ENCODE data around the gene RAB44.
"Not testable (repeated sequence)": the region's sequence is repeated elsewhere in the genome, so short reads cannot be mapped to it uniquely, and the experiment has no call there.

Gene RAB44

DNA sequence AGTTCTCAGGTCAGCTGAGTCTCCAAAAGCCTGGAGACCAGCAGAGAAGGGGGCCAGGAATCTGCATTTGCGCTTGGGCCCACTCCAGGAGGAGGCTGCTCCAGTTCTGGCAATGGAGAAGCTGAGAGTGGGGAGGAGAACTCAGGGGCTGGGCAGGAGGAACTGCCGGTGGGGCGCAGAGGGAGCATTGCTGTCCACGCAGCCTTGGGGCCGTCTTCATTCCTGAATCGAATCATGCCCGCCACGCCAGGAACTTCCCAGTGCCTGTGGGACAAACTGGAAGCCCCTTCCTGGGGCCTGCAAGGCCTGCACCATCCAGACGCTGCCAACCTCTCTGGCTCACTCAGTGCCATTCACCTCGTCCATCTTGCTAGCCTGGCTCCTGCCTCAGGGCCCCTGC is 16.9 kb downstream of the RAB44 start:
- DNase-seq, result no peak

DNA sequence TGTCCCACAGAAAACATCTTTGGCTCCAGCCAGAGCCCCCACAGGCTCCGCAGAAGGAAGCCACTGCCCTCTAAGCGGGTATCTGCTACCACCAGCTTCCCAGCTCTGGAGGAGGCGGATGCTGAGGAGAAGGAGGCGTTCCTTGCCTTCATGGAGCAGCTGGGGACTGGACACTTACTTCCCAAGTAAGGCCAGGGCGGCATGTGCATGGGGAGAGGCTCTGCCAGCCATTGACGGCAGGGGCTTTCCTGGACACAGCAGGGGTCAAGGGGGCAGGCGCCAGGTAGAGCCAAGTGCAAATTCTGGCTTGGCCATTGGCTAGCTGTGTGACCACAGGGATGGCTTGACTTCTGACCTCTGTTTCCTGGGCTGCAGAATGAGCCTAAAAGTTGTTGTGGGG is 17.8 kb downstream of the RAB44 start:
- DNase-seq, result no peak

DNA sequence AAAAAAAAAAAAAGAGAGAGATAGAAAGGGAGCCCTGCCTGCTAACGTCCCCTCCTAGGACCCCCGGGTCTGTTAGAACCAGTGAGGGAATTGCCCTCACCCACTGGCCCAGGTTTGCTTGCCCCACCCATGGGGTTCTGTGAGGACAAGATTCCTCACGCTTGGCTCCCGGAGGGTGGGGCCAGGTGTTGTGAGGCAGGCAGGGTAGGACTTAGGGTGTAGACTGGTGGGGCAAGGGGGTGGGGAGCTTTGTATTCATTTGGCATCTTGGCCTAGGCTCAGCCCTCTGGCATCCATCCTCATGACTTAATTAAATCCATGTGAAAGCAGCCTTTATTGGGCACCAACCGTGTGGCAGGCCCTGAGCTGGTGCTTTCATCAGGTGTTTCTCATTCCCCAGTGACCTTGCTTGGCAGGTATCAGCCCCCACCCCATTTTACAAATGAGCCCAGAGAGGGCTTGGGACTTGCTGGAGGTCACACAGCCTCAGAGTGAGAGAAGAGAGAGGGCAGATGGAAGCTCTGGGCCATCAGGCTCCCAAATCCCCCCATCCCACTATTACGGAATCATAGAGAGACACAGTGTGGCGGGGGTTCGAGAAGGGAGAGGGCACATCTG is 19.0 kb downstream of the RAB44 start:
- no peak for DNase-seq

DNA sequence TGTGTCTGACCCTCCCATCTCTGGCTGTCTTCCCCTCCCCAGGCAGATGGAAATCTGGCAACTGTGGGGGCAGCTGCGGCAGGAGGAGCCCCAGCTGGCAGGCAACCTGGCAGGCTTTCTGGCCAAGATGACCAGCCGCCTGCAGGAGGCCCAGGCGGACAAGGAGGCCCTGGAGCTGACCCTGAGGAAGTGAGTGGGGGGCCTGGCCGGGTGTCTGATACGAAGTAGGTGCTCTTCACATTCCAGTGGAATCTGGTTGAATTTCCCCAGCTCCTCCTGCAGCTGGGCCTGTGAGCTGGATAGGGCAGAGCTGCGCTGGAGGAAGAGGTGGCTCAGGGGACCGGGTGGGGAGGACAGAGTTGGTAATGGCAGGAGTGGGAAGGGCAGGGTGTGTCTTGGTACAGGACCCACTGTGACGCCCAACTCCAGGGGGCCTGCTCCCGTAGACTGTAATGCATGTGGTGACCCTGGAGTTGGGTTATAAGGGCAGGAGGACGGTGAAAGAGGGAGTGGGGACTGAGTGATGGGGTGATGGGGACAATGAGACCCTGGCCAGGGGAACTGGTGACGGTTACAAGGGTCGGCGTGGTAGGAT is 19.7 kb downstream of the RAB44 start:
- no peak for DNase-seq

DNA sequence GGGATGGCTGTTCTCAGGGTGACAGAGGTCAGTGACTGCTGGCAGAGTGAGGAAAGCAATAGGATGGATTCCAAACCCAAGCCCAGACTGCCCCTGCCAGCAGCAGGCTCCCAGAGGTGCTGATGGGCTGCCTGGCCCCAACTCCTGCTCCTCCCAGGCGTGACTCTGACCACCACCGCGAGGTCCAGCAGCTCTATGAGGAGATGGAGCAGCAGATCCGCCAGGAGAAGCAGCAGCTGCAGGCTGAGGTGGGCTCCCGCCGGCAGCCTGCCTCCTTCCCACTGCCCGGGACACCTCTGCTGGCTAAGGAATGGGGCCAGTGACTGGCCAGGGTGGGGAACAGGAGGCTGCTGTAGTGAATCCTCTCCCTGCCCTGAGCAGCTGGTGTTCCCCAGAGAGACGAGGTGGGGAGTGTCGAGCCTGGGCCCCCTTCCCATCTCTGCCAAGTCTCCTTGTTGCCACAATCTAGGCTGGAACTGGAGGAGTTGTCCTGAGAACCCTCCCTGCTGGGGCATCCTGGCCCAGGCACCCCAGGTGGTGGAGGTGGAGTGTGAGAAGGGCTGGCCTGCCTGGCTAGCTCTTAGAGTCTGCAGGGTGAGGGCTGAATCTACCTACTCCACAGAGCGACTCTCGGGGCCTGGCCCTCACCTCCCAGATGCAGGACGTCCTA is 20.4 kb downstream of the RAB44 start:
- no peak for DNase-seq

DNA sequence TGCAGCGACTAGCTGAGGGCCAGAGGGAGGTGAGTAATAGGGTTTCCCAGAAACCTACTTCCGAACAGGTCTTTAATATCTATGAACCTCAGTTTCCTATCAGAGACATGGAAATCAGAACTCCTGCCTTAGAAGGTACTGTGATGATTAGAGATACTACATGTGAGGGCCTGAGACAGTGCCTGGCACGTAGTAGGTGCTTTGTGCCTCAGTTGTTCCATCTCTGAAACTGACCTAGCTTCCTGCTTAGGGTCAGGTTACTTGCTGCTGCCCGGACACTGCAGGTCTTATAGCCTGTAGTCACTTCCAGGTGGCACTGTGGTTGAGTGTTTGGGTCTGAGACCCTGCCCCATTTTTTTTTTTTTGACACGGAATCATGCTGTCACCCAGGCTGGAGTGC is 20.9 kb downstream of the RAB44 start:
- DNase-seq, result no peak

DNA sequence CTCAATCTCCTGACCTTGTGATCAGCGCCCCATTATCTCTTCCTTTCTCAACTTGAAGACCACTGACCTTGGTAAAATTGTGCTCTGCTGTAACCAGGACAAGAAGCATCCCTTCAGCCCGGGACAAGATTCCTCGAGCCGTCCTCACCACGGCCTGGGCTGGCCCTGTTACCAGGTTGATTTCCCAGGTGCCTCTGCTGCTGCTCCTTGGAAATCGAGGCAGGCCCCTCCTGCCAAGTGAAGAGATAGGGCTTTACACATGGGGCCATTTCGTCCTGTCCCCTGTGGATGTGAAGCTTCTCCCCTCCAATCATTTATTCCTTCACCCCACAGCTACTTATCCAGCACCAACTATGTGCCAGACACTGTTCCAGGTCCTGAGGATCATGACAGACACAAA is 21.5 kb downstream of the RAB44 start:
- DNase-seq, result no peak

DNA sequence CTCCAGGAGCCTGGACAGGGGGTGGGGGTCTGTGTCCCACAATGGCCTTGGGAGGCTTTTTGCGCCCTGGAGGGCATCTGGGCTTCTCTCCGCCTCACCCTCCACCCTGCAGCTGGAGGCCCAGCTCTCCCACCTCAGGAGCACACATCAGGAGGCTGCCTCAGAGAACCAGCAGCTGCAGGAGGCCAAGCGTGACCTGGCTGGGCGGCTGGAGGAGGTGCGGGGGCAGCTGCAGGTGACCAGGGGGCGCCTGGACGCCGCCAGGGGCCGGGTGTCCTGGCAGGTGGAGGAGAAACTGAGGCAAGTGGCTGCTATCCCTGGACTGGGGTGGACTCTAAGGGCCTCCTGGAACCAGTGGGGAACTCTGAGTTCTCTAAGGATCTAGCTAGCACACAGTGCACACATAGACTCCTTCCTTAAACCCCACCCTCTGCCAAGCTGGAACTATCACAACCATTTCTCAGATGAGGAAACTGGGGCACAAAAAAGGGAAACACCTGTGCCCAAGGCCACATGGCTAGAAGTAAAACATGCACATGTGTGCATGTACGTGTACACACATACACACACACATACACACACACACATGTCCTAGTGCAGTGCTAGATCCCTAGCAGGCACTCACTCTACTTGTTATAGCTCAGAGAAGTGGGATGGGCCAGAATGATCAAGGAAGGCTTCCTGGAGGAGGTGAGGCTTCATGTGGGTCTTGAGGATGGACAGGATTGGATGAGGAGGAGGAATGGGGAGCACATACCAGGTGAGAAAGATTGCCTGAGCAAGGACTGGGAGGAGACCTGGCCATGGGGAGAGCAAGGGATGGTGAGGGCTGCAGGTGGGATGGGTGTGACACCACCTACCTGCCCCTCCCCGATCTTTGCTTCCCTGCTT is 22.9 kb downstream of the RAB44 start:
- DNase-seq, result no peak

DNA sequence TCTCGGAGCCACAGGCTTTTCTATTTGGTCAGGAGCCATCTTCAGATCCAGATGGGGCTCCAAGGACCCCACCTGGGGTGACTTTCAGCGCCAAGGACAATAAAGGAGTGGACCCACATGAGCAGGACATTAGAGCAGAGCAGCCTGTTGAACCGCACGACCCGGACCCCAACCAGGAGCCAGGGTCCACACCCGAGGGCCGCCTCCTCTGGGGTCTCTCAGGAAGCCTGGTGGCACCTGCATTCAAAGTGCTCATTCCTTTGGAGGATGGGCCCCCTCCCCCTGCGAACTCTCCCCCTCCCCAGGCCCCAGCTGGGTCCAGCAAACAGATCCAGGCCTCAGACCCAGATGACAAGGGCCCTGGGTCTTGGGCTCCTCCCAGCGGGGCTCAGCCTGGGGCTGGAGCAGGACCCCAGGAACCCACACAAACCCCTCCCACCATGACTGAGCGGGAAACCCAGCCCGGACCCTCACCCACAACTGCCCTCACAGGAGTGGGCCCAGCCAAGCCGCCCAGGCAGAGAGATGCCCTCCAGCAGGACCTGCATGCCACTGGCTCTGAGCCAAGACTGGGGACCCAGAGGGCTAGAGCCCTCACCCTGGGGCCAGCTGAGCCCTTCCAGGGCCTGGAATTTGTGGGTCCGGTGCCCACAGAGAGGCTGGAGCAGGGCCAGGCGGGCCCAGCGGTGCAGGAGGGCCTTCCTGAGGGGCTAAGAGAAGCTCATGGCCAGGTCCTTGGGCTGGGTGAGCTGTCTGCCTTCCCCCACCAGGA is 23.9 kb downstream of the RAB44 start:
- DNase-seq, result no peak

DNA sequence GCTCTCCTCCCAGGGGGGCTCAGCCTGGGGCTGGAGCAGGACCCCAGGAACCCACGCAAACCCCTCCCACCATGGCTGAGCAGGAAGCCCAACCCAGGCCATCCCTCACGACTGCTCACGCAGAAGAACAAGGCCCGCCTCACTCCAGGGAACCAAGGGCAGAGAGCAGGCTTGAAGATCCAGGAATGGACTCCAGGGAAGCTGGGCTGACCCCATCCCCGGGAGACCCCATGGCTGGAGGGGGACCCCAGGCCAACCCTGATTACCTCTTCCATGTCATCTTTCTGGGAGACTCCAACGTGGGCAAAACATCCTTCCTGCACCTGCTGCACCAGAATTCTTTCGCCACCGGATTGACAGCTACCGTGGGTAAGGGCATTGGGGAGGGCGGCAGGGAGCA is 24.7 kb downstream of the RAB44 start:
- DNase-seq, result no peak

DNA sequence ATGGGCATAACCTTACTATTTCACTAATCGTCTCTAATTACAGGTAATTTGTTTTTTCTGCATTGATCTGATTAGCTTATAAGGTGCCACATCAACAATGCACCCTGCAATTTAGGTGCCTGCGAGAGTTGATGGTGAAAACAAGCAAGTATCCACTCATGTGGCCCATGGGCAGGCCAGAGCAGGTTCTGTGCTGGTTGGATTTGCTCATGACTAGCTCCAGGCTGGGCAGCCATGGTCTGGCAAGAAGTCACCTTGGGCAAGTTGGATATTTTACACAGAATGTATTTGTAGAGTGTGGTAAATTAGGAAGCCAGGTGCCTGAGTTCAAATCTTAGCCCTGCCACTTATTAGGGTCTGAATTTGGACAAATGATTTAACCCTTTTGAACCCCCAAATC is 25.3 kb downstream of the RAB44 start:
- DNase-seq, result no peak

DNA sequence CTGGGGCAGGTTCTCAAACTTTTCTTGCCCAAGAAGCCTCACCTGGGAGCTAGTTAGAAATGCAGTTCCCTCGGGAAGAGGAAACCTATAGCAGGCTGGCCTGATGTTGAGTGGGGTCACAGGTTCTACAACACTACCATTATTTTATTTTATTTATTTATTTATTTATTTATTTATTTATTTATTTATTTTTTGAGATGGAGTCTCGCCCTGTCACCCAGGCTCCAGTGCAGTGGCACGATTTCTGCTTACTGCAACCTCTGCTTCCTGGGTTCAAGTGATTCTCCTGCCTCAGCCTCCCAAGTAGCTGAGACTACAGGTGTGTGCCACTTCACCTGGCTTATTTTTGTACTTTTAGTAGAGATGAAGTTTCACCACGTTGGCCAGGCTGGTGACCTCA is 26.4 kb downstream of the RAB44 start:
- not testable (repeated sequence) for DNase-seq

DNA sequence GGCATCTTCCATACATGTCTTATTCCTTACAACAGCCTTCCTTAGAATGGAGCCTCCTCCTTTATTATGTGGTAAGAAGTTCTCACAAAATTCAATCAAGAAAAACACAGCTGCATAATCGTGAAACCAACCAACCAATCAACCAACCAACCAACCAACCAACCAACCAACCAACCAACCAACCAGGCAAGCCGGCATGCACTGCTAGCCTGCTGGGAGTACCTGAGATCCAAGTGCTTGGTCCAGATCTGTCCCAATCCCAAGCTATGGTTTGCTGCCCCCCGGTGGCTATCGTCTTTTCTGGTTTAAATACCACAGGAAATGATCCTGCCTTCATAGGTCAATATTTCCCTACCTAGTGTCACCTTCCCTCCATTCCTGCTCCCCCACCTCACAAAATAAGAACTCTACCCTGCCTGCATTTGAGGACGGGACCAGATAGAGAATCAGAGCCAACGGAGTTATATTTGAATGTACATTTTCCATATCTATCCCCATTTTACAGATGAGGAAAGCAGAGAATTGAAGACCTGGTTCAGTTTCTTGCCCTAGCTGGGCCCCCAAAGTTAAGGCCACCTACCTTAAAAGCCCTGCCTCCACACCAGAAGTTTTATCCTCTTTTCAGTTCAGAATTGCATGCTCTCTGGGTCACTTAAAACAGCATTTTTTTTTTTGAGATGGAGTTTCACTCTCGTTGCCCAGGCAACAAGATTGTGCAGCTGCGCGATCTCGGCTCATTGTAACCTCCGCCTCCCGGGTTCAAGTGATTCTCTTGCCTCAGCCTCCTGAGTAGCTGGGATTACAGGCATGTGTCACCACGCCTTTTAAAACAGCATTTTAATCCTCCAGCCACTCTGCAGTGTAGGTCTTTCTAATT is 27.1 kb downstream of the RAB44 start:
- DNase-seq, result no peak

DNA sequence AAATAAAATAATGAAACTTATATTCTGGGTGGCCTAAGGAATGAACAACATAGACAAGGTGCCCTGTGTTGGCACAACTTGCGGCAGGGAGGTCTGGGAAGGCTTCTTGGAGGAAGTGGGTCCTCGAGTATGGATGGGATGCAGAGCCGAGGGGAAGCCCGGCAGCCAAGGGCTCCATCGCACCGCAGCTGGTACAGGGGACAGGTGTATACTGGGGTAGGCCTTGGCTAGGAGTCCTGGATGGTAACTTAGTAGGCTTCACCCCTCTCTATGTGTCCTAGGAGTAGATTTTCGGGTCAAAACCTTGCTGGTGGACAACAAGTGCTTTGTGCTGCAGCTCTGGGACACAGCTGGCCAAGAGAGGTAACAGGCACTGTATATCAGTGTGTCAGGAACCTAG is 28.0 kb downstream of the RAB44 start:
- DNase-seq, result no peak

DNA sequence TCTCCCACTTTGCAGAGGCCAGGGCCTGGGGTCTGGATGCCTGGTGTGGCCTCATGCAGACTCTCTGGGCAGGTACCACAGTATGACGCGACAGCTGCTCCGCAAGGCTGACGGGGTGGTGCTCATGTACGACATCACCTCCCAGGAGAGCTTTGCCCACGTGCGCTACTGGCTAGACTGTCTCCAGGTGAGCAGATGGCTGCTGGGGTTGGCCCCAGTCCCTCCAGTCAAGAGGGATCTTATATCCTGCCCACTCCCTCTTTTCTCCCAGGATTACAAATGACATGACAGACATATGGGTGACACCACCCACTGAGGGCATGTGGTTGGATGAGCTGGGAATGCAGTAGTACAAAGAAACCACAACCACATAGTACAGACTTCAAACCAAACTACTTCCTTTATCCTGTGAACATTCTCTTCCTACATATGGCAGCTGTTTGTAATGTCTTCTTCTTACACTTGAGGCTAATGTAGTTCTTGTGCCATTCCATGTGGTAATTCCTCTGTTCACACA is 29.9 kb downstream of the RAB44 start:
- DNase-seq, result no peak

DNA sequence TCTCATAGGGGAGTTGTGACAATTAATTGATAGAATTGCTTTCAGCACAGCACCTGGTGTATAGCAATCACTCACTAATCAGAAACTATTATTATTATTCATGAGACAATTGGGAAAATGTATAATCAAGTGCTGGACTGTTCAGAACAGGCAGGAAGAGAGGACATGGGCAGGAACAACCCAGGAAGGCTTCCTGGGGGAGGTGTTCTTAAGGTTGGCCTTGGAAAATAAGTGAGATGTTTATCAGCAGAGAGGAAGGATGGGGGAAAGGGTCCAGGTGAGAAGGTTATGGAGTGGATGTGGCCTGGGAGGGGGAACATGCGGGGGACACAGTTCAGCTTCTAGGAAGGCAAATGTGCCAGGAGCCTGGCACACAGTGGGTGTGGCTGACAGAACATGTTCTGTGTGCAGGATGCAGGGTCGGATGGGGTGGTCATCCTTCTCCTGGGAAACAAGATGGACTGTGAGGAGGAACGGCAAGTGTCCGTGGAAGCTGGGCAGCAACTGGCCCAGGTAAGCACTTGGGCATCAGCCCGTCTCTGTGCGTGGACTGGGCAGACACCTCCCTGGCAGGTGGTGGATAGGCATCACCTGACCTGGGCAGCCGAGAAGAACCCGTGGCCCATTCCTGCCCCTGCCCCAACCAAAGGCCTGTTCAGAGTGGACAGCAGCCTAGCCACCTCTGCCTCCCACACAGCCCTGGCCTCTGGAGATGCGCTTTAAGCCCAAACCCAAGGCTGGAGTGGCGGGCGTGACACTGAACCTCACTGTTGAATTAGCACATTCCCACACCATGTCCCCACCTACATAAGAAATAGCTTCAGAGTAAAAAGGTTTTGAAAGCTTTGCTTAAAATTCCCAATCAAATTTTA is 30.9 kb downstream of the RAB44 start:
- DNase-seq, result no peak

DNA sequence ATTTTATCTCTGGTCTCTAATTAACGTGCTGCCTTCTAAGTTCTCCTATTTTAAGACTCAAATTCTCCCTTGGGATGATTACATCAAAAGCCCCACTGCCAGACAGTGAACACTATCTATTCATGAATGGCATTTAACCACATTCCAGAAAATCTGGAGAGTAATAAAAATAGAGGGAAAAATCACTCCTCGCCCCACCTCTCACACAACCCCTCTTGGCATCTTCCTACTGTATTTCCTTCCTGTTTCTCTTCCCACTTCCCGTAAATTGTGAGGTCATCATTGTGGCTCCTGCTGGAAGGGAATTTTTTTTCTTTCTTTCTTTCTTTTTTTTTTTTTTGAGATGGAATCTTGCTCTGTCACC is 31.5 kb downstream of the RAB44 start:
- no peak for DNase-seq

DNA sequence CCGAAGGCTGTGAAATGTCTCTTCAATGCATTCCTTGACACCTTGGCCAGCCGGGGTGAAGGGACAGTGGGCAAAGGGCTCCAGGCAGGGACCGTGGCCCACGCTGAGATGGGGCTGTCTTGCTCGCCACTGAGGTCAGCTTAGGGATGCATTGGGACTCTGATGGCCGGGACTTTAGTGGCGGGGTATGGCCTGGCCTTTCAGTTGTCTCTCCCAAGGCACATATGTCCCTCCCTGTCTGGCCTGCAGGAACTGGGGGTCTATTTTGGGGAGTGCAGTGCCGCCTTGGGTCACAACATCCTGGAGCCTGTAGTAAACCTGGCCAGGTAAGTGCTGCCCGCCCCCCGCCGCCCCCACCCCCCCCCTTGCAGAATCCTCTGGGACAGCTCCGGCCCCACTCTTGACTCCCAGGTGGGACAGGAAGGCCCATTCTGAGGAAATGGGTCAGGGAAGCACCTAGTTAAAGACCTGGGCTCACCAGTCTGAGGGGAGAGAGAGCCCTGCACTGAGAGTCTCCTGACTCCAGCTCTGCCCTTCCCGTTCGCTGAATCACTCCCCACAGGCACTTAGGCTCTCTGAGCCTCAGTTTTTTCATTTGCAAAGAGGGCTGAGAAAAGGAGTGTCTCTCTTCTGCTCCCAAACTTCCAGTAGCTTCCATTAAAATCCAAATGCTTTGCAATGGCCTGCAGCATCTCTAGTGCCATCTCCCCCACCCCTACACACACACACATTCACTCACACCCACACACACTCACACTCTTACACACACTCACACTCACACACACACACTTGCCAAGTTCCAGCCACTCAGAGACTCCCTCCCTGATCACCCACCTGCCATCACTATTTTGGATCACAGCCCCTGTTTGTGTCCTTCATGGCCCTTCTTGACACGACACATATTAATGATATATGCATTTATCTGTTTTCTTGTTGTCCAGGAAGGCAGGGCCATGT is 33.1 kb downstream of the RAB44 start:
- no peak for DNase-seq

DNA sequence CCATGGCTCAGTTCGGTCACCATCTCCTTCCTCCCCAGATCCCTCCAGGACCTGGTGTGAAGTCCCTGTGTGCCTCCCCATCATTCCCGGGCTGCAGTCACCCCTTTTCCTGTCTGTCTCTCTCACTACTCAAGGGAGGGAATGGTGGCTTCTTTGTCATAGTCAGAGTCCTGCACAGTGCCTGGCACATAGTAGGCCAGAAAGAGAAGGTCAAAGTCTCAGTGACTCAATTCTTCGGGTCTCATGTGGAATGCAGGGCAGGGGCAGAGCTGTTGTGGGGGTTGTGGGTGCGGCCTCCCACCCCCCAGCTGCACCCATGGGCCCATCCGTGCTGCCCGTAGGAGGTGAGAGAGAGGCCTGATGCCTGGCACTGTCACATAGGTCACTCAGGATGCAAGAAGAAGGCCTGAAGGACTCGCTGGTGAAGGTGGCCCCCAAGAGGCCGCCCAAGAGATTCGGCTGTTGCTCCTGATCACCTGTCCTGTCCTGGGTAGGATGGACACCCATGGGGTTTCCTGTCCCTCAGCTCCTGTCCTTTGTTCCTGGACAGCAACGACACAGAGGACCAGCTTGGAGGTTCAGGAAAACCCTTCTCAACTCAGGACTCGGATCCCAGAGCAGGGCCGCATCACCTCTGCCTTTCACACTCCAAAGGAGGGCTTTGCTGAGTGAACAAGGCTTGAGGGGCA is 34.1 kb downstream of the RAB44 start:
- DNase-seq, result no peak

Measured in central memory CD4-positive, alpha-beta T cell (primary cell).